ENCODE results near the gene CNTNAP5. TPM values are rescaled to one million over a fixed set of nuclear protein-coding genes. Genes with fewer than 3 reads are reported as not detected.

The CNTNAP5 gene
- total and polyA plus RNA-seq, 9 of the 15 experiments (the other 6 are each of a cell fraction or from before 2014, with no cell fraction given): not detected

DNA sequence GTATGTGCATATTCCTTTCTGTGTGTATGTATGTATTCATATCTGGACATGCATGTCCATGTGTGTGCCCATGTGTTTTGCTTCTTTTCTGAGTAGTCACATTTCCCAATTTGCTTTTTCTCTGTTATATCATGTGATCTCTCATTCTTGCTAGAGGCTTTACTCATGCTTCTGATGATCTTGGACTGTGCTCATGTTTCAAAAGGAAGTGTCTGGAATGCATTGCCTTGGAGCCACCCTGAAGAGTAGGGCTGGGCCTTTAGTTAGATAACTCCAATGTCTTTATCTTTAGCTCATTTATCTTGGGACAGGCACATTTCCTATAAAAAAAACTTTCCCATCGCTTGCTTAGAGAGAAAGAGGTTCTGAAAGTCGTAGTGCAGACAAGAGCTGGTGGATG, 859.2 kb downstream of the CNTNAP5 start:
- no peak for ATAC-seq
- no TSS peak for BruUV-seq (replicated peaks)
- FAIRE-seq: no peak
- no peaks in the 10 kb centered on the region for H3K9me1 ChIP-seq (ENCODE audit: control insufficient read depth, insufficient read depth, low read length)
- no peak overlapping the region for H3K4me2 ChIP-seq (ENCODE audit: insufficient read depth, low read length)
- no peaks in the 10 kb centered on the region for H4K20me1 ChIP-seq (replicated peaks; ENCODE audit: control insufficient read depth, insufficient read depth, low read length)
- H3K36me3 ChIP-seq (ENCODE audit: control insufficient read depth, insufficient read depth, low read length): no peaks in the 10 kb centered on the region
- no peak overlapping the region for H2AFZ ChIP-seq (ENCODE audit: low read depth, low read length)
- no peaks in the 10 kb centered on the region for H3K79me2 ChIP-seq (ENCODE audit: control insufficient read depth, insufficient read depth, low read length)
- H3K27ac ChIP-seq (ENCODE audit: extremely low read depth, low read depth, low read length): no peak overlapping the region
- DNase-seq (ENCODE audit: extremely low read depth in 1 of 4, low spot score in 3 of 4): no peak
- CTCF ChIA-PET (ENCODE audit: low intra/inter-chr PET ratio): no interaction called here
- no peaks in the 10 kb centered on the region for H3K27me3 ChIP-seq (ENCODE audit: control insufficient read depth in 2 of 2, insufficient read depth in 2 of 2, low read length in 2 of 2)
- no peaks in the 10 kb centered on the region; the same call in 1 of the 2 replicates for H3K9me3 ChIP-seq (replicated peaks; ENCODE audit: control insufficient read depth, insufficient read depth, low read depth, low read length)
- H3K9ac ChIP-seq (ENCODE audit: insufficient read depth in 1 of 2, low read depth in 2 of 2, low read length in 2 of 2): no peak overlapping the region
- TF ChIP-seq ZNF311 (CRISPR knock-in tag; IDR thresholded peaks at IDR 0.05) (no peak), RB1 (IDR thresholded peaks at IDR 0.05; ENCODE audit: low read depth) (no peak)
- H3K4me3 ChIP-seq: no peak overlapping the region
- in situ Hi-C loops (cut with MboI) (no loop called here), intact Hi-C loops (cut with micrococcal nuclease) (no loop called here)
- 5% methylated on average over 2 of the region's 2 CpGs for WGBS (ENCODE audit: insufficient coverage, low coverage, missing lambda C conversion rate)
- POLR2A ChIA-PET: no interaction called here
- H3K4me1 ChIP-seq (replicated peaks in 1 of 2; ENCODE audit: control insufficient read depth in 2 of 2, insufficient read depth in 2 of 2, low read length in 2 of 2): no peaks in the 10 kb centered on the region

GRCh38 chr2:124886216-124886615, 861.1 kb downstream of the CNTNAP5 start:
- Histone ChIP-seq H3K27ac (ENCODE audit: extremely low read depth, low read depth, low read length) (no peak overlapping the region), H3K4me2 (ENCODE audit: insufficient read depth, low read length) (no peak overlapping the region), H3K9ac (ENCODE audit: insufficient read depth in 1 of 2, low read depth in 2 of 2, low read length in 2 of 2) (no peak overlapping the region), H3K27me3 (ENCODE audit: control insufficient read depth in 2 of 2, insufficient read depth in 2 of 2, low read length in 2 of 2) (no peaks in the 10 kb centered on the region), H4K20me1 (replicated peaks; ENCODE audit: control insufficient read depth, insufficient read depth, low read length) (no peaks in the 10 kb centered on the region), H3K36me3 (ENCODE audit: control insufficient read depth, insufficient read depth, low read length) (no peaks in the 10 kb centered on the region), H3K9me3 (replicated peaks; ENCODE audit: control insufficient read depth, insufficient read depth, low read depth, low read length) (no peaks in the 10 kb centered on the region; the same call in 1 of the 2 replicates), H3K9me1 (ENCODE audit: control insufficient read depth, insufficient read depth, low read length) (no peaks in the 10 kb centered on the region), H3K79me2 (ENCODE audit: control insufficient read depth, insufficient read depth, low read length) (no peaks in the 10 kb centered on the region), H3K4me3 (no peak overlapping the region), H3K4me1 (replicated peaks in 1 of 2; ENCODE audit: control insufficient read depth in 2 of 2, insufficient read depth in 2 of 2, low read length in 2 of 2) (no peaks in the 10 kb centered on the region), H2AFZ (ENCODE audit: low read depth, low read length) (no peak overlapping the region)
- in situ Hi-C loops (cut with MboI): no loop called here
- FAIRE-seq (no peak), DNase-seq (ENCODE audit: extremely low read depth in 1 of 4, low spot score in 3 of 4) (no peak), ATAC-seq (no peak)
- intact Hi-C loops (cut with micrococcal nuclease): no loop called here
- BruUV-seq (replicated peaks): no TSS peak
- CTCF ChIA-PET (ENCODE audit: low intra/inter-chr PET ratio): no interaction called here
- POLR2A ChIA-PET: no interaction called here
- no peak for TF ChIP-seq RBM15 (IDR thresholded peaks at IDR 0.05; ENCODE audit: insufficient read depth, low read length)
- no peak for TF ChIP-seq AFF4 (CRISPR knock-in tag; IDR thresholded peaks at IDR 0.05)
- TF ChIP-seq, protein P1, sequence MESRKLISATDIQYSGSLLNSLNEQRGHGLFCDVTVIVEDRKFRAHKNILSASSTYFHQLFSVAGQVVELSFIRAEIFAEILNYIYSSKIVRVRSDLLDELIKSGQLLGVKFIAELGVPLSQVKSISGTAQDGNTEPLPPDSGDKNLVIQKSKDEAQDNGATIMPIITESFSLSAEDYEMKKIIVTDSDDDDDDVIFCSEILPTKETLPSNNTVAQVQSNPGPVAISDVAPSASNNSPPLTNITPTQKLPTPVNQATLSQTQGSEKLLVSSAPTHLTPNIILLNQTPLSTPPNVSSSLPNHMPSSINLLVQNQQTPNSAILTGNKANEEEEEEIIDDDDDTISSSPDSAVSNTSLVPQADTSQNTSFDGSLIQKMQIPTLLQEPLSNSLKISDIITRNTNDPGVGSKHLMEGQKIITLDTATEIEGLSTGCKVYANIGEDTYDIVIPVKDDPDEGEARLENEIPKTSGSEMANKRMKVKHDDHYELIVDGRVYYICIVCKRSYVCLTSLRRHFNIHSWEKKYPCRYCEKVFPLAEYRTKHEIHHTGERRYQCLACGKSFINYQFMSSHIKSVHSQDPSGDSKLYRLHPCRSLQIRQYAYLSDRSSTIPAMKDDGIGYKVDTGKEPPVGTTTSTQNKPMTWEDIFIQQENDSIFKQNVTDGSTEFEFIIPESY (CRISPR knock-in tag; IDR thresholded peaks at IDR 0.05): no peak
- TF ChIP-seq DACH1 (IDR thresholded peaks at IDR 0.05; ENCODE audit: partially characterized antibody): no peak
- TF ChIP-seq CHCHD3 (CRISPR knock-in tag; IDR thresholded peaks at IDR 0.05): no peak
- no peak for TF ChIP-seq ZNF764 (CRISPR knock-in tag; IDR thresholded peaks at IDR 0.05; ENCODE audit: low read depth)
- no peak for TF ChIP-seq CBX2 (IDR thresholded peaks at IDR 0.05; ENCODE audit: insufficient read depth, low read length, poor library complexity, severe bottlenecking)
- no peak for TF ChIP-seq NR3C1 (CRISPR knock-in tag; IDR thresholded peaks at IDR 0.05)

All from K562 (cell line).